Thoracic aorta (tissue), 2 donors: Measurements from ENCODE around the gene RND2. TPM values are rescaled to one million over a fixed set of nuclear protein-coding genes. Genes with fewer than 3 reads are reported as not detected.

Source experiments
- ATAC-seq: fragments of 150-250 bp; one replicate; pipeline ENCODE4 v1.8.0; 2017; ENCODE audit warnings: low read depth; ENCODE audit not compliant: insufficient number of reproducible peaks, low FRiP score
- DNase-seq: peaks from one replicate; pipeline ENCODE4 v3.0.0-alpha.2; 2020; ENCODE audit warnings: low spot score
- H3K27ac ChIP-seq, 2 donors: fragments of 200-600 bp; sonication (generic); 1 replicate in 1 of 2; 2 replicates in 1 of 2; pipeline ENCODE4 v1.5.1; 2016; ENCODE audit warnings: mild to moderate bottlenecking in 2 of 2, moderate library complexity in 2 of 2
- H3K27me3 ChIP-seq: fragments of 200-600 bp; sonication (generic); replicated peaks from 2 replicates; pipeline ENCODE4 v1.6.0; 2016; ENCODE audit warnings: mild to moderate bottlenecking; ENCODE audit not compliant: insufficient read depth
- H3K36me3 ChIP-seq: fragments of 200-600 bp; sonication (generic); one replicate; pipeline ENCODE4 v1.5.1; 2016
- H3K4me1 ChIP-seq, 2 donors: fragments of 200-600 bp; sonication (generic); 1 replicate in 1 of 2; 2 replicates in 1 of 2; pipeline versions ENCODE4 v1.5.1 to v1.6.0; 2016; ENCODE audit warnings: low read depth in 2 of 2, mild to moderate bottlenecking in 1 of 2; ENCODE audit not compliant: control insufficient read depth in 1 of 2
- H3K4me3 ChIP-seq: fragments of 200-600 bp; sonication (generic); 2 replicates; pipeline ENCODE4 v1.5.1; 2016; ENCODE audit warnings: mild to moderate bottlenecking
- H3K9me3 ChIP-seq: fragments of 200-600 bp; sonication (generic); 2 replicates; pipeline ENCODE4 v1.5.1; 2016
- total RNA-seq, 2 donors: library from RNA; depleted of rRNA; stranded (reverse); fragments of >200 nt; gene quantifications; one replicate each; pipeline versions ENCODE4 v1.1.0 to v1.2.3, GENCODE V29; 2016
- TF ChIP-seq, protein P1 (sequence below): fragments of 200-600 bp; sonication (generic); IDR thresholded peaks from one replicate; pipeline ENCODE4 v1.5.1; 2019; ENCODE audit warnings: antibody characterized with exemption

The RND2 gene
- total RNA-seq, 2 donors from 2014 or later, result 0.81 to 2.4 TPM

- ATAC-seq (no peak), DNase-seq (no peak)
- no peaks in the 10 kb centered on the region for H3K36me3 ChIP-seq
- TF ChIP-seq, protein P1, sequence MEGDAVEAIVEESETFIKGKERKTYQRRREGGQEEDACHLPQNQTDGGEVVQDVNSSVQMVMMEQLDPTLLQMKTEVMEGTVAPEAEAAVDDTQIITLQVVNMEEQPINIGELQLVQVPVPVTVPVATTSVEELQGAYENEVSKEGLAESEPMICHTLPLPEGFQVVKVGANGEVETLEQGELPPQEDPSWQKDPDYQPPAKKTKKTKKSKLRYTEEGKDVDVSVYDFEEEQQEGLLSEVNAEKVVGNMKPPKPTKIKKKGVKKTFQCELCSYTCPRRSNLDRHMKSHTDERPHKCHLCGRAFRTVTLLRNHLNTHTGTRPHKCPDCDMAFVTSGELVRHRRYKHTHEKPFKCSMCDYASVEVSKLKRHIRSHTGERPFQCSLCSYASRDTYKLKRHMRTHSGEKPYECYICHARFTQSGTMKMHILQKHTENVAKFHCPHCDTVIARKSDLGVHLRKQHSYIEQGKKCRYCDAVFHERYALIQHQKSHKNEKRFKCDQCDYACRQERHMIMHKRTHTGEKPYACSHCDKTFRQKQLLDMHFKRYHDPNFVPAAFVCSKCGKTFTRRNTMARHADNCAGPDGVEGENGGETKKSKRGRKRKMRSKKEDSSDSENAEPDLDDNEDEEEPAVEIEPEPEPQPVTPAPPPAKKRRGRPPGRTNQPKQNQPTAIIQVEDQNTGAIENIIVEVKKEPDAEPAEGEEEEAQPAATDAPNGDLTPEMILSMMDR, result no peak
- no peak overlapping the region for H3K4me3 ChIP-seq
- no peaks in the 10 kb centered on the region for H3K27me3 ChIP-seq
- H3K4me1 ChIP-seq, result no peaks in the 10 kb centered on the region
- H3K27ac ChIP-seq, result no peak overlapping the region
- no peaks in the 10 kb centered on the region for H3K9me3 ChIP-seq
Measured at GRCh38 chr17:43033948-43034881, 9.2 kb downstream of the RND2 start.

GRCh38 chr17:43034894-43035293, 9.9 kb downstream of the RND2 start:
- ATAC-seq, result no peak
- TF ChIP-seq, protein P1, result no peak
- no peak overlapping the region for H3K27ac ChIP-seq

GRCh38 chr17:43039646-43040045, 14.6 kb downstream of the RND2 start:
- TF ChIP-seq, protein P1, result no peak
- H3K36me3 ChIP-seq, result no peaks in the 10 kb centered on the region
- no peaks in the 10 kb centered on the region for H3K4me1 ChIP-seq
- DNase-seq (no peak), ATAC-seq (no peak)
- H3K9me3 ChIP-seq, result no peaks in the 10 kb centered on the region
- H3K27ac ChIP-seq, result no peak overlapping the region
- no peaks in the 10 kb centered on the region for H3K27me3 ChIP-seq
- H3K4me3 ChIP-seq, result no peak overlapping the region

More at GRCh38 chr17:43034894-43035293, 9.9 kb downstream of the RND2 start:
- H3K36me3 ChIP-seq, result no peaks in the 10 kb centered on the region
- H3K27me3 ChIP-seq, result no peaks in the 10 kb centered on the region
- no peaks in the 10 kb centered on the region for H3K4me1 ChIP-seq
- no peaks in the 10 kb centered on the region for H3K9me3 ChIP-seq
- no peak for DNase-seq
- no peak overlapping the region for H3K4me3 ChIP-seq

DNA sequence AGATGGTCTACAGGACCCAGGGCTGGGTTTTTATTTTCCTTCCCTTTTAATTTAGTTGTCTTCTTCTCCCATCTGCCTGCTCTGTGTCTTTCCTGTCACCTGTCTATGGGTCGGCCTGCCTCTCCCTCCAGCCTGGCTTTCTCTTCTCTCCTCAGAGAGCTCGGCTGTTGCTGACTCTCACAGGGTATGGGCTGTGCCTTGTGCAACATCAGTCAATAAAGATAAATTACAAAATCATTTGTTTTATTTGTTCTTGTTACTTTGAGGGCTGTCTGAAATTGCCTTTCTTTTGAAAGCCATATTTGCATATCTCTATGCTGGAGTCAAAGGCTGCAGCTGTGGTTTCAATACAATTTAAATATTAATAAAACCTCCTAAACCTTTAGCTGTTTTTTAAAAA, 15.6 kb downstream of the RND2 start:
- H3K27ac ChIP-seq, result no peak overlapping the region
- no peaks in the 10 kb centered on the region for H3K9me3 ChIP-seq
- H3K36me3 ChIP-seq, result no peaks in the 10 kb centered on the region
- no peaks in the 10 kb centered on the region for H3K4me1 ChIP-seq
- ATAC-seq, result no peak
- TF ChIP-seq, protein P1, result no peak
- H3K4me3 ChIP-seq, result no peak overlapping the region
- no peaks in the 10 kb centered on the region for H3K27me3 ChIP-seq
- no peak for DNase-seq

DNA sequence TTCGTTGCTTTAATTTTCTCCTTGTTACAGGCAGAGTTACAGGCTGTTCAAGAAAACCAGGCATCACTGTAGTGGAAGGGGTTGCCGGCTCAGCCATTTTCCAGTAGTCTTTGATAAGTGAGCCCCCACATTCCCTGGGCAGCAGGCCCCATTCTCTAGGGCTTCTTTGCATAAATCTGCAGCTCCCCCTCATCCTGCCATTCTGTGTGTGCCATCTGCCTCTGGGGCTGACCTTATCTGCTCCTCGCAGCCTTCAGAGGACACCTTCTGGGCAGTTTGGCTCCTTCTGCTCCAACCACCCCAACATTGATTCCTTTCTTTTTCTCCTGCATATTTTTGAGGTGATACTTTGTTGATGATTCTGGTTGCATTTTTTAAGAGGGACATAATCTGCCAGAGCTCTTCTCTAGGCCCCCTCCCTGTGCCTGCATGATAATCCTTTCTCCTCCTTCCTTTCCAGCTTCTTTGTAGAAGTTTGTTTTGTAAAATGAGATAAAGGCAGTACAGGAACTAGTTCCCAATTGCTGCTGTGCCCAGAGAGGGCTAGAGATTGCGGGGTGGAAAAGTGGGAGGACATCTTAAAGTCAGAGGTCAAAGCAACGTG, 17.1 kb downstream of the RND2 start:
- H3K9me3 ChIP-seq, result no peaks in the 10 kb centered on the region
- no peaks in the 10 kb centered on the region for H3K36me3 ChIP-seq
- H3K4me3 ChIP-seq, result no peak overlapping the region
- H3K27me3 ChIP-seq, result no peaks in the 10 kb centered on the region
- TF ChIP-seq, protein P1, result no peak
- DNase-seq (no peak), ATAC-seq (no peak)
- no peak overlapping the region for H3K27ac ChIP-seq
- H3K4me1 ChIP-seq, result no peaks in the 10 kb centered on the region
